GM21723 (cell line): ENCODE data around the gene ATP10A.
"Not testable (repeated sequence)": the region's sequence is repeated elsewhere in the genome, so short reads cannot be mapped to it uniquely, and the experiment has no call there.

Experiments used
- ATAC-seq: cut with Tn5 transposase; IDR thresholded peaks from one replicate; pipeline ENCODE4 v1.9.1; 2021; ENCODE audit warnings: mild to moderate bottlenecking, moderate library complexity; ENCODE audit not compliant: unreplicated experiment

ATP10A gene

DNA sequence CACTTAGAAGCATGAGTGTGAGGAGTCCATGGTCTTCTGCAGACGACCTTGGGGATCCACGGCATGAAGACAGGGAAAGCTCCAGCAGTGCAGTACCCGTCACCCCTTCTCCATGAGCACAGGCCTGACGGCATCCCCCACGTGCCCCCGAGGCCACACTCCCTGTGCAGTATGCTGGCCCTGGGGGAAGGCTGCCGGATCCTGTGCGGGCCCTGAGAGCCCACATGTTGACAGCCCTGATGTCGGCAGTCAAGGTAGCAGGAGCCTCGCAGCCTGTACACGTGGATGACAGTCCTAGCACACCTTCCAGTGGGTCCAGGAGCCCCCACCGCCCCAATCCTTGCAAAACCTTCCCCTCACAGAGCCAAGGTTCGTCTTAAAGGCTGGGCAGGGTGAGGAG is 195.3 kb downstream of the ATP10A start:
- no peak for ATAC-seq

DNA sequence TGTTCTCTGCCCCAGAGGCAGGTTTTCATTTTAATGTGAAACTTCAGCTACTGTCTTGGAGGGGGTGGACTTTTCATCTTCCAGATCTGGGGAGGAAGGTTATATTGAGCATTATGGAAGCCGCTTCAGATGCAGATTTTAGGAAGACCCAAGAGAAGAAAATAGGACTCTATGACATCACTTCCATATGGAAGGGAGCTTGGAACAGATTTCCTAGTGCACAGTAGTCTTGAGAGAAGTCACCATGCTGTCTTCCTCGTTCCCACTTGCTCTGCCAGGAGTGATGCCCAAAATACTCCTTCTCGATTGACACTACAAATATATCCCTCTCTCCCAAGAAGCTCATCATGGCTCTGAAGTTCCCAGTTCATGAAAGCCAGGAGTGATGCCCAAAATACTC is 197.2 kb downstream of the ATP10A start:
- no peak for ATAC-seq

DNA sequence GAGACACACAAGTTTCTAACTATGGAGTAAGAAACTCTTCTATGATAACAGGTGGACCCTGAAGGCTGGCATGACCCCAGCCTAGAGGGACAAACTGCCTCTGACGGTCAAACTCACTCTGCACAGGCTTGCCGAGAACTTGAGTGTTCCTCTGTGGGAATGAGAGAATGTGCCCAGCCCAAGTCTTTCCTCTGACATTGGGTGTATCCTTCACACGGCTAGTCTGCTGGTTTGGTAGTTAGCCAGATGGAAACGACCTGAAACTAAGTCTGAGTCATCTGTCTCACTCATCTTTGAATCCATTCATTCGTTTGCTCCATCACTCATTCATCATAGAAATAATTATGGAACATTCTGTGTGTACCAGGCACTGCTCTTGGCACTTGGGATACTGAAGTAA is 198.4 kb downstream of the ATP10A start:
- no peak for ATAC-seq

DNA sequence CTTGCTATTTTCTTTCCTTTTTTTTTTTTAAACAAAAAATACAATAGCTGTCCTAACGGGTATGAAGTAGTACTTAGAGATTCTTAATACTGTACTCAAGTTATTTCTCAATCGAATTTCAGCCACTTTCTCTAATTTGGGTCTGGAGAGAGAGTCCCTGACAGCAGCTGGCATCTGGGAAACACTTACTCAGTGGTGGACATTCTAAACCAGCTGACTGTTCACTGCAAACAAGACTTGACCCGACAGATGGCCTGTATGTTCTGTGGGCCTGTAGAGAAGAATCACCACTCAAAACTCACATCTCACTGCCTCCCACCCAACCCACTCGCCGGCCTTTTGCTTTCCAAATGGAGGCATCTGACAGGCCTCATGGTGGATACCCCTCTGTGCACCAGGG is 199.6 kb downstream of the ATP10A start:
- ATAC-seq, result no peak

DNA sequence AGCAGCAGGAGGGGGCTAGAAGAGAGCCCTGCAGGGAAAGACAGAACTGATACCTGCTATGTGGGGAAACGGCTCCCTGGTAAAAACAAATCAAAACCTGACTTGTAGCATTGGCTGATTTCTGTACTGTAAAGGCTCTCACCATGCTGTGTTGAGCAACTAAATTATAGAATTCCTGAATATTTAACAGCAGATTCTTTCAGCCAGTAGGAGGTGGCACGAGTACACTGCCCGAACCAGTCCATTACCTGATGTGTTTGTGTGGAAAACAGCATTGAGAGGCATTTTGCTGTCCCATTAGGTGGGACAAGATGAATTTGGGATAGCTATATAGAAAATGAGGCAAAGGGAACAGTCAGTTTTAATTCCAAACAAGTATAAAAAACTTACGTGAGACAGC is 201.2 kb downstream of the ATP10A start:
- no peak for ATAC-seq

DNA sequence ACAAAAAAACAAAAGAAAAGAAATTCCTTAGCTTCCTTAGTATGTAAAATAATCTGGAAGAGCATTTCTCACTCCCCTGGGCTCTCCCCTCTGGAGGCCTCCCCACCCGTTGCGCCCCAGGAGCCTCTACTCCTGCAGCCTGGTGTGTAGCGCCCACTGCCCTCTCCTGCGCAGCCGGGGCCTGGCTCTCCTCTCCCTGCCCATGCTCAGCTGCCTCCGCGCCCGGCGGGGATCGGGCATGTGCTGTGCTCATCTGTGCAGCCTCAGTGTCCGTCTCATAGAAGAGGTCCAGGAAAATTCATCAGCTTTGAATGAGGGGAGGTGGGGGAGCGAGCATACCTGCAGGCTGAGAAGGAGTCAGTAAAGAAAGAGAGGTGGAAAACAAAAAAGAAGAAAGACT is 203.9 kb downstream of the ATP10A start:
- no peak for ATAC-seq

DNA sequence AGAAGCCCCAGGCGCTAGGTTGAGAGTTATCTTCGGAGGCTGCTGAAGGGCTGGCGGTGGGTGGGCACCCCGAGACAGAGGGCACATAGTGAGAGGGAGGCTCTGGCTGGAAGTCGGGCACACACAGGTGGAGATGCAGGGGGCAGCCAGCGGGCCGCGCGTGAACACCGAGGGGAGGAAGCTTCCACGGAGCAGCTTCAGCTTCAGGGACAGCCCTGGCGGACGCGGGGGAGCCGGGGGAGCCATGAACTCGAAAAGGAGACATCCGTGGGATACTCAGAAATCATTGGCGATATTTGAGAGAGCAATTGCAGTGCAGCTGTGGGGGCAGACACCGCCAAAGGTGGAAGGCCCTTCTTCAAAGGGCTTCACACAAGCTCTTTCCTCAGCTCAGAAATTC is 204.6 kb downstream of the ATP10A start:
- no peak for ATAC-seq

DNA sequence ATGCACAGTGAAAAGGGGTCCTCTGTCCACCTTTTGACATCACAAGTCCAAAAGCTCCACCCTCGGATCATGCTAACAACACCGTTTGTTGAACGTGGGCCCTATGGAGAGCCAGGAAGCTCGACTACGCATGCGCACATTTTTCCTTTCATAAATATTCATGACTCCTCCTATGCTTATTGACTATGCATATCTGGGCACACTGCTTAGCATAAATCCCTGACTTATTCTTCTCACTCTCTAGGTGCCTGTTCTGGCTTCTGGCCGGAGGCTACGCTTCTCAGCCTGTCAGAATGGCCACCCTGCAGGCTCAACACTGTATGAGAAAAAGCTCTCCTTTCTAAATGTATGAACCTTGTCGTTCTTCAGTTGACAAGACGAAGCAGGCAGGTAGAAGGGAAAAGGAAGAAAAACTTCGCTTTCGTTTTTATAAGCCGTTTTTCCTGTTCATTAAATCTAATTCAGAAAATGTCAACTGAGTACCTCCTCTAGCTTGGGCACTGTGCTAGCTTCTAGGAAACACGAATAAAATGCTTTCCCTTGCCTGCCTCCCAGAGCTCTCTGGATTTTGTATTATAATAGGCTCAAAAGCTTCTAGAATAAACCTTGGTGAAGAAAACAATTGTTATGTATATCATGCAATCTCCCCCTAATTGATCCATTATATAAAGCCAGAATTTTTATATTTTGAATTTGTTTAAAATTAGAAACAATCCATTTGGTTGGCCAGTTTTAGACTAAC is 207.7 kb downstream of the ATP10A start:
- ATAC-seq, result no peak

DNA sequence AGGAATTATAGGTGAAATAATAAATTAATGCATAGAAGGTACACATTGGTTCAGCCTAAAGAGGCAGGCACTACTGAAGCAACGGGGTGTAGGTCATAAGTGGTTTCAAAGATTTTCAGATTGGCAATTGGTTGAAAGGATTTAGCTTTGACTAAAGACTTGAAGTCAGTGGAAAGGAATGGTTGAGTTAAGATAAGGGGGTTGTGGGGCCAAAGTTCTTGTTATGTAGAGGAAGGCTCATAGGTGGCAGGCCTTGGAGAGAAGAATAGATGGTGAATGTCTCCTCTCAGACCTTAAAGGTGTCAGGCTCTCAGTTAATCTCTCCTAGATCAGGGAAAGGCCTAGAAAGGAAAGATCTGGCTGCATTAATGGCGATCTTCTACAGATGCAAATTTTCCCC is 209.8 kb downstream of the ATP10A start:
- no peak for ATAC-seq

DNA sequence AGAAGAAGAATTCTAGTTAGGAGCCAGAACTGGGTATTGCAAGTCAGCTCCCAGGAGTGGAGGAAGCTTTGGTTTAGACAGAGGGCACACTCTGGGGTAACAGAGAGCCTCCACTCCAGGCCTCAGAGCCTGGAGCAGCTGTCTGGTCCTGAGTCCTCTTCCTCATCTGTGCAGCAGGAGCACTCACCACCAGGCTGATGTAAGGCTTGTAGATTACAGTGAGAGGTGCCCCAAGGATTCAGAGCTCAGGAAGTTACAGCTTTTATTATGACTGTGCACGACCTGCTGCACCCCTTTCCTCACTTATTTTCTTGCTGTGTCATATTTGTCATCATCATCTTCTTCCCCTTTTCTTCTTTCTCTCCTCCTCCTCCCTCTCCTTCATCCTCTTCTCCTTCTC is 210.4 kb downstream of the ATP10A start:
- no peak for ATAC-seq

DNA sequence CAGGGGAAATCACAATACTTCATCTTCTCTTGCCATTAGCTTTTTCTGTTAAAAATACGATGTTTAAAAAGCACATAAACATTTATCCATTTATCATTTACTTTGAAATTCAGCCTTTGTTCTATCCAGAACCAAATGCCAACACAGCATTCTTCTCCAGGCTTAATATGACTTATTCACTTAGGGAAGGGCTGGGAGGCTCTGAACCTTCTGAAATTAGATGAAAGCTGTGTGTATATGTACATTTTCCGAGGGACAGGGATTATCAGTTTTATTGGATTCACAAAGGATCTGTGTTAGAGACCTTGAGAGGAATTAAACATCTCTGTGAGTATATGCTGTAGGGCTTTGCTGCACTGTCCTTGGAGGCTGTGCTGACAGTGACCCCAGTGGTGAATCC is 213.7 kb downstream of the ATP10A start:
- ATAC-seq, result no peak

DNA sequence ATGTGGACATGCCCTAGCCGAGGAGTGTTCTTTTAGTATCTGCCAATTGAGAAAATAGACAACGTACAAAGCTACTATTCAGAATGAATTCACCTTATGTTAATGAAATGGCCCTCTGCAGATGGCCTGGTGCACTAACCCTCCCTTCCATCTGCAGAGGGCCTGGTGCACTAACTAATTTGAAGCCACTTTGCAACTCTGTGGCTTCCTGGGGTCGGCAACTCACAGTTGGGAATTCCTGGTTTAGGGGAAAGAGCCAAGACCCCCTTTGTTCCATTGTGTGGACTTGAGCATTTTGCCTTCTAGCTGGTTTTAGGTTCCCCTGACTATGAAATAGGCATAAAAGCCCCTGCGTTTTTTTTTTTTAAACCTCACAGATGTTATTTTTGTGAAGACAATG is 220.0 kb downstream of the ATP10A start:
- ATAC-seq, result no peak

DNA sequence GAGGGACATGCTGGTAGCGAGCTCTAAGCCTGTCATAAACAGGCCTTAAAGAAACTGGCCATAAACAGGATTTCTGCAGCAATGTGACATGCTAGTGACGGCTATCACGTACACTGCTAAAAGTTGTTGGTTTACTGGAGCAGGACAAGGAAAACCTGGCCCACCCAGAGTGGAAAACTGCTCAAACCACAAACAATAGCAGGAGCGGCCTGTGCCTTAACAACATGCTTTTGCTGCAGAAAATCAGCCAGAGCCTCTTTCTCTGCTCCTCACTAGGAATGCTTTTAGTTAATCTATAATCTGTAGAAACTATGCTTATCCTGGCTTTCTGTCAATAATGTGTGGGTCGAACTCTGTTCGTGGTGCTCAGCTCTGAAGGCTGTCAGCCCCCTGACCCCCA is 221.4 kb downstream of the ATP10A start:
- ATAC-seq, result no peak

DNA sequence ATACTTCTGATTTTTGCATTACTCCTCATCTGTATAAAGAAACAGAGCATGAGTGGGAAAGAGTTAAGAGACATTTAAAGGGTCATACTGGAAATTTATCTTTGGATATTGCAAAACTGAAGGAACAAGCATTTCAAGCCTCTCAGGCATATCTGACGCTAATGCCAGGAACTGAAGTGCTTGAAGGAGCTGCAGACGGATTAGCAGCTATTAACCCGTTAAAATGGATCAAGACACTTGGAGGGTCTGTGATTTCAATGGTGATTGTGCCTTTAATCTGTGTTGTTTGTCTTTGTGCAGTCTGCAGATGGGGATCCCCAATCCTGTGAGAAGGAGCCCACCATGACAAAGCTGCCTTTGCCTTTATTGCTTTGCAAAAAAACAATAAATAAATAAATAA is 221.8 kb downstream of the ATP10A start:
- no peak for ATAC-seq

DNA sequence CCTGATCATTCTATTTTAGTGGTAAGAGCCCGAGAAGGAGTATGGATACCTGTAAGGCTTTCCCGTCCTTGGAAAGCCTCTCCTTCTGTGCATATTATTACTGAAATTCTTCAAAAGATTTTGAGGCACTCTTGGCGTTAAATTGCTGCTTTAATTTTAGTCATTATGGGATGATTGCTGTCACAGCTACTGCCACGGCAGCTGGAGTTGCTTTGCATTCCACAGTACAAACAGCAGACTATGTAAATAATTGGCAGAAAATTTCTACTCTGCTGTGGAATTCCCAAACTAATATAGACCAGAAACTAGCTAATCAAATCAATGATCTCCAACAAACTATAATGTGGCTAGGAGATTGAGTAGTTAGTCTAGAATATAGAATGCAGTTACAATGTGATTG is 222.2 kb downstream of the ATP10A start:
- not testable (repeated sequence) for ATAC-seq

DNA sequence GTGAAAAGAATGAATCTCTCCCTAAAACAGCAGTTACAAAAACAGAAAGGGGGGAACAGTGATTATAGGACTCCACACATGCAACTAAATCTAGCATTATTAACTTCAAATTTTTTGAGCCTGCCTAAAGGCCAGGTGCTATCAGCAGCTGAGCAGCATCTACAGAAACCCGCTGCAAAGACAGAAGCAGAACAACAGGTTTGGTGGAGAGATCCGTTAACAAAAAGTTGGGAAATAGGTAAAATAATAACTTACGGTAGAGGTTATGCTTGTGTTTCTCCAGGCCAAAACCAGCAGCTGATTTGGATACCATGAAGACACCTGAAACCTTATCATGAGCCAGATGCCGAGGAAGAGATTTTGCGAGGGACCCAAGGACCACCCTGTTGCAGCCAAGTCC is 222.7 kb downstream of the ATP10A start:
- no peak for ATAC-seq

DNA sequence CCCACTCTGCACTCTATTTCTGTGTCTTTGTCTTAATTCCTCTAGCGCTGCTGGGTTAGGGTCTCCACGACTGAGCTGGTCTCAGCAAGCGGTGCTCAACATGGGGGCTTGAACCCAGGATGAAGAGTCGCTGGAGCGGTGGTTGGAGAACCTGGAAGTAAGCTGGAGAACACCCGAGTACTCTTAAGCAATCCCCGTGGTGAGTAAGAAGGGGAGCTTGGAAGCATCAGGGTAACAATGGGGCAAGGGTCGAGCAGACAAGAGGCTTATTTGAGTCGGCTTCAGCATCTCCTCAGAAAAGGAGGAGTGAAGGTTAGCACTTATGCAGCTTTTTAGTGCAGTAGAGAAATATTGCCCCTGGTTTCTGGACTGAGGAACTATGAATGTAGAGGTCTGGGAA is 226.6 kb downstream of the ATP10A start:
- ATAC-seq, result not testable (repeated sequence)

DNA sequence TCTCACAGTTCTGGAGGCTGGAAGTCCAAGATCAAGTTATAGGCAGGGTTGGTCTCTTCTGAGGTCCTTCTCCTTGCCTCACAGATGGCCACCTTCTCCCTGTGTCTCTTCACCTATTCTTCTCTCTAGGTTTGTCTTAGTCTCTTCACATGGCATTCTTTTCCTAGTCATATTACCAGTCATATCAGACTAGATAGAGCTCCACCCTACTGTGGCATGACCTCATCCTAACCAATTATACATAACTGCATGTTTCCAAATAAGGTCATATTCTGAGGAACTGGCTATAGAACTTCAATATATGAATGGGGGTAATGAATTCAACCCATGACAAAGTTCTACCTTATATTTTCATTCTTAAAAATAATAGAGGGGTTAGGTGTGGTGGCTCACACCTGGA is 227.9 kb downstream of the ATP10A start:
- ATAC-seq, result no peak

DNA sequence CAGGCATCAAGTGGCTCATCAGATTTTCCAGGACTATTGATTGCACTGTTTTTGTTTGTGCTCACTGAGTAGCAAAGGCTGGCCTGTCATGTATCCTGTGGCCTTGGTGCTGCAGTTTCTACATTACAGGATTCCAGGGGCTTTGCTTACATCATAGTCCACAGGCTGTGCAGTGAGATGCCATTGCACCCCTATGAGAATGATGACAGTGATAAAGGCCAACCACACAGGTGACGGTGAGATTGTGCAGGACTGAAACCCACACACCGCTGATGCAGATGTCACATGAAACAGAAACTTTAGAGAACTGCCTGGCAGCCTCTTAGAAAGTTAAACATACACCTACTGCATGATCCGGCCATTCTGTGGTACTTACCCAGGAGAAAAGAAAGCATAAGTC is 229.3 kb downstream of the ATP10A start:
- no peak for ATAC-seq

DNA sequence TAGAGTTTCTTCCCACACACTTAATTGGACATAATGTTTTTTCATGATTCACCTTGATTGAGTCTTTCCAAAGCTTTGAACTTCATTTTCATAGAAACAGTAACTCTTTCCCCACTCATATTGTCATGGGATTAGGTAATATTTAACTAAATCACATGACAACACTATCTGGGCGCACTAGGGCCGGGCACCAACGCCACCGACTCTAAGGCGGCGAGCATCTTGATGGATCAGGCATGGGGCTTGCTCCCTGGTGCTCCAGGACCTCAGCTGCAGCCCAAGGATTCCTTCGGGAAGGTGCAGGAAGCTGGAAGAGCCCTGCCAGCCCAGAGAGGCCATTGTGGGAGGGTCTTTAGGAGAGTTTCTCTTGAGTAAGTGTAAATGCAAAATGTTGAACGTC is 231.2 kb downstream of the ATP10A start:
- ATAC-seq, result no peak
